ENCODE data around the gene TIGD3. TPM values are rescaled to one million over a fixed set of nuclear protein-coding genes. Genes with fewer than 3 reads are reported as not detected.

Gene TIGD3
- total and polyA plus RNA-seq, 2 of the 8 experiments (the other 6 are each of a cell fraction or from before 2014, with no cell fraction given), result 1.1 to 1.3 TPM

- Histone ChIP-seq H3K79me2 (ENCODE audit: control insufficient read depth in 1 of 2, insufficient read depth in 2 of 2, low read length in 2 of 2) (no peaks in the 10 kb centered on the region), H2AFZ (ENCODE audit: low read length) (no peak overlapping the region), H3K79me1 (ENCODE audit: low read depth, low read length) (no peaks in the 10 kb centered on the region), H2BK120ac (replicated peaks; ENCODE audit: low read depth, low read length) (no peak overlapping the region), H2BK20ac (ENCODE audit: low read length) (no peak overlapping the region), H3K4me1 (replicated peaks in 1 of 4; ENCODE audit: control insufficient read depth in 3 of 4, insufficient read depth in 4 of 4, low read length in 3 of 4) (peaks cover 0 to 4% (median 0%) of the 10 kb centered on the region in 4 experiments; a peak in 4 of 7 replicates), H3K23me2 (ENCODE audit: low read depth, low read length) (no peaks in the 10 kb centered on the region), H3K9me3 (ENCODE audit: insufficient read depth in 2 of 2, low read depth in 1 of 2, low read length in 1 of 2) (no peaks in the 10 kb centered on the region), H3K4me2 (ENCODE audit: insufficient read depth in 1 of 2, low read depth in 2 of 2, low read length in 2 of 2) (no peak overlapping the region), H3K27ac (ENCODE audit: low read depth, low read length) (no peak overlapping the region), H2BK5ac (ENCODE audit: low read depth, low read length) (no peak overlapping the region), H3K9ac (replicated peaks in 1 of 4; ENCODE audit: extremely low read depth in 1 of 4, low read depth in 3 of 4, low read length in 3 of 4) (no peak overlapping the region), H2BK15ac (ENCODE audit: low read length) (no peak overlapping the region), H3K18ac (ENCODE audit: extremely low read depth, low read length) (no peak overlapping the region), H4K5ac (ENCODE audit: insufficient read length, low read depth, low read length) (no peak overlapping the region), H3K14ac (ENCODE audit: insufficient read length) (no peak overlapping the region), H4K20me1 (replicated peaks in 1 of 2; ENCODE audit: control insufficient read depth in 1 of 2, insufficient read depth in 2 of 2, low read length in 2 of 2) (no peaks in the 10 kb centered on the region), H3K4ac (replicated peaks; ENCODE audit: insufficient read length, low read depth, low read length) (no peak overlapping the region), H4K8ac (ENCODE audit: extremely low read depth, insufficient read depth, low read length) (no peak overlapping the region), H4K91ac (replicated peaks; ENCODE audit: insufficient read length, low read length) (no peak overlapping the region), H3K36me3 (ENCODE audit: control insufficient read depth in 2 of 4, insufficient read depth in 4 of 4, low read length in 3 of 4) (no peaks in the 10 kb centered on the region), H3K4me3 (ENCODE audit: extremely low read depth in 1 of 4, insufficient read depth in 2 of 4, low read depth in 3 of 4, low read length in 4 of 4) (no peak overlapping the region), H3K27me3 (replicated peaks in 1 of 4; ENCODE audit: control insufficient read depth in 3 of 4, extremely low read depth in 1 of 4, insufficient read depth in 3 of 4, low read length in 3 of 4) (no peaks in the 10 kb centered on the region), H3K23ac (ENCODE audit: insufficient read length) (no peak overlapping the region), H2BK12ac (ENCODE audit: low read depth, low read length) (no peak overlapping the region), H3K56ac (replicated peaks; ENCODE audit: insufficient read length, low read depth, low read length) (no peak overlapping the region), H2AK5ac (ENCODE audit: low read depth, low read length) (no peak overlapping the region)
- POLR2A ChIA-PET (ENCODE audit: partially characterized antibody), result interaction anchor here (0.5 to 1.5 kb wide), 2 partner anchors 10 to 59 kb away, joined by 3 to 4 read pairs; partner anchors contain the start of gene NEAT1
- CTCF ChIA-PET (ENCODE audit: partially characterized antibody), result interaction anchor here (1.6 to 2.1 kb wide), 3 partner anchors 52 to 105 kb away, joined by 4 to 7 read pairs (median 6); no protein-coding TSS in a partner anchor
- no peak for FAIRE-seq
- 88% methylated on average over 3 of the region's 3 CpGs; no CpG with 5 or more reads in 1 of the 2 experiments for WGBS, 2 experiments (ENCODE audit: extremely low coverage in 1 of 2, insufficient coverage in 1 of 2, insufficient read length in 1 of 2, insufficient replicate concordance in 2 of 2, low coverage in 1 of 2, low lambda C conversion rate in 2 of 2, missing lambda C conversion rate in 1 of 2)
- no peak for DNase-seq (ENCODE audit: low read depth in 1 of 2, low spot score in 2 of 2)
- no peak for TF ChIP-seq NRF1 (IDR thresholded peaks at IDR 0.05; ENCODE audit: low read depth, low read length)
- no peak for TF ChIP-seq HDAC2 (IDR thresholded peaks at IDR 0.05; ENCODE audit: borderline replicate concordance in 1 of 2, low read depth in 2 of 2, low read length in 2 of 2)
- TF ChIP-seq EZH2 (IDR thresholded peaks at IDR 0.05; ENCODE audit: low read depth, low read length, severe bottlenecking), result no peak
- no peak for TF ChIP-seq KDM4A (IDR thresholded peaks at IDR 0.05; ENCODE audit: low read depth, low read length, severe bottlenecking)
- no peak for TF ChIP-seq SIRT6 (IDR thresholded peaks at IDR 0.05; ENCODE audit: low read length)
- TF ChIP-seq KDM1A (IDR thresholded peaks at IDR 0.05; ENCODE audit: borderline replicate concordance, low read length), result no peak
- TF ChIP-seq POLR2AphosphoS5 (IDR thresholded peaks at IDR 0.05; ENCODE audit: low read depth, low read length), result no peak
- TF ChIP-seq BRCA1 (IDR thresholded peaks at IDR 0.05; ENCODE audit: low read depth, low read length), result no peak
- no peak for TF ChIP-seq PHF8 (conservative IDR thresholded peaks at IDR 0.05; ENCODE audit: low read depth, low read length)
- TF ChIP-seq CBX8 (IDR thresholded peaks at IDR 0.05; ENCODE audit: borderline replicate concordance, low read depth, low read length), result no peak
- TF ChIP-seq TAF7 (optimal IDR thresholded peaks at IDR 0.05; ENCODE audit: borderline replicate concordance, low read depth, low read length), result no peak
- TF ChIP-seq KDM5A (IDR thresholded peaks at IDR 0.05; ENCODE audit: low read length), result no peak
- TF ChIP-seq E2F6 (IDR thresholded peaks at IDR 0.05), result no peak
- no peak for TF ChIP-seq CBX5 (IDR thresholded peaks at IDR 0.05; ENCODE audit: low read depth, low read length)
Measured at GRCh38 chr11:65363770-65364169, 9.2 kb downstream of the TIGD3 start.

All from H1 (cell line).